ENCODE results near the gene PNKD. TPM values are rescaled to one million over a fixed set of nuclear protein-coding genes. Genes with fewer than 3 reads are reported as not detected.

PNKD gene
- total and polyA plus RNA-seq, 10 of the 15 experiments (the other 5 are each of a cell fraction or from before 2014, with no cell fraction given) = 27.2 to 106 (median 61.3) TPM

DNA sequence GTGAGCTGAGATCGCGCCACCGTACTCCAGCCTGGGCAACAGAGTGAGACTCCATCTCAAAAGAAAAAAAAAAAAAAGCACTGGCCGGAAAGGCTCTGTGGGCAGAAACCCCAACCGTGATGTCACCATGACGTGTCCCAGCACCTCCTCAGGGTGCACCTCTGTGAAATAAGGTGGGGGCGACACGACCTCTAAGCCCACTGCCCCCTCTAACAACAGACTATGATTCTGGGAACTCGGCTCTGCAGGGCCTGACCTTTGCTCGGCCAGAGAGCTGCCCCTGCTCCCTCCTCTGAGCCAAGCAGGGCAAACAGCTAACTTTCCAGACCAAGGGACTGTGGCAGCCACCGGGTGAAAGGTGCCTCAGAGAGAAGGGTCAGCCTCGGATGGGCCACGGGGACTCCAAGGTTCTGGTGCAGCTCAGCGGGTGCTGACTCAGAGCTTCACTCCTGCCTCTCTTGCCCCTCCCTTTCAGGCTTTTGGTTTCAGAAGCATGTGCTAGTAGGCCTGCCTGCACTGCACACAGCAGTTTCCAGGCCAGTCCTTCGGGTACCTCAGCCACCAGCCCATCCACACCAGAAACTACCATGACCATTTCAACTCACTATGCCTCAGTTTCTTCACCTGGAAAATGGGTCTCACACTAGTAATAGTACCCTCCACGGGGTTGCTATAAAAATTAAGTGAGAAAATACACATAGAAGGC is 13.9 kb downstream of the PNKD start (continued):
- TF ChIP-seq, protein P1, sequence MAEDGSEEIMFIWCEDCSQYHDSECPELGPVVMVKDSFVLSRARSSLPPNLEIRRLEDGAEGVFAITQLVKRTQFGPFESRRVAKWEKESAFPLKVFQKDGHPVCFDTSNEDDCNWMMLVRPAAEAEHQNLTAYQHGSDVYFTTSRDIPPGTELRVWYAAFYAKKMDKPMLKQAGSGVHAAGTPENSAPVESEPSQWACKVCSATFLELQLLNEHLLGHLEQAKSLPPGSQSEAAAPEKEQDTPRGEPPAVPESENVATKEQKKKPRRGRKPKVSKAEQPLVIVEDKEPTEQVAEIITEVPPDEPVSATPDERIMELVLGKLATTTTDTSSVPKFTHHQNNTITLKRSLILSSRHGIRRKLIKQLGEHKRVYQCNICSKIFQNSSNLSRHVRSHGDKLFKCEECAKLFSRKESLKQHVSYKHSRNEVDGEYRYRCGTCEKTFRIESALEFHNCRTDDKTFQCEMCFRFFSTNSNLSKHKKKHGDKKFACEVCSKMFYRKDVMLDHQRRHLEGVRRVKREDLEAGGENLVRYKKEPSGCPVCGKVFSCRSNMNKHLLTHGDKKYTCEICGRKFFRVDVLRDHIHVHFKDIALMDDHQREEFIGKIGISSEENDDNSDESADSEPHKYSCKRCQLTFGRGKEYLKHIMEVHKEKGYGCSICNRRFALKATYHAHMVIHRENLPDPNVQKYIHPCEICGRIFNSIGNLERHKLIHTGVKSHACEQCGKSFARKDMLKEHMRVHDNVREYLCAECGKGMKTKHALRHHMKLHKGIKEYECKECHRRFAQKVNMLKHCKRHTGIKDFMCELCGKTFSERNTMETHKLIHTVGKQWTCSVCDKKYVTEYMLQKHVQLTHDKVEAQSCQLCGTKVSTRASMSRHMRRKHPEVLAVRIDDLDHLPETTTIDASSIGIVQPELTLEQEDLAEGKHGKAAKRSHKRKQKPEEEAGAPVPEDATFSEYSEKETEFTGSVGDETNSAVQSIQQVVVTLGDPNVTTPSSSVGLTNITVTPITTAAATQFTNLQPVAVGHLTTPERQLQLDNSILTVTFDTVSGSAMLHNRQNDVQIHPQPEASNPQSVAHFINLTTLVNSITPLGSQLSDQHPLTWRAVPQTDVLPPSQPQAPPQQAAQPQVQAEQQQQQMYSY (CRISPR knock-in tag; IDR thresholded peaks at IDR 0.05) = no peak
- TF ChIP-seq, protein P2, sequence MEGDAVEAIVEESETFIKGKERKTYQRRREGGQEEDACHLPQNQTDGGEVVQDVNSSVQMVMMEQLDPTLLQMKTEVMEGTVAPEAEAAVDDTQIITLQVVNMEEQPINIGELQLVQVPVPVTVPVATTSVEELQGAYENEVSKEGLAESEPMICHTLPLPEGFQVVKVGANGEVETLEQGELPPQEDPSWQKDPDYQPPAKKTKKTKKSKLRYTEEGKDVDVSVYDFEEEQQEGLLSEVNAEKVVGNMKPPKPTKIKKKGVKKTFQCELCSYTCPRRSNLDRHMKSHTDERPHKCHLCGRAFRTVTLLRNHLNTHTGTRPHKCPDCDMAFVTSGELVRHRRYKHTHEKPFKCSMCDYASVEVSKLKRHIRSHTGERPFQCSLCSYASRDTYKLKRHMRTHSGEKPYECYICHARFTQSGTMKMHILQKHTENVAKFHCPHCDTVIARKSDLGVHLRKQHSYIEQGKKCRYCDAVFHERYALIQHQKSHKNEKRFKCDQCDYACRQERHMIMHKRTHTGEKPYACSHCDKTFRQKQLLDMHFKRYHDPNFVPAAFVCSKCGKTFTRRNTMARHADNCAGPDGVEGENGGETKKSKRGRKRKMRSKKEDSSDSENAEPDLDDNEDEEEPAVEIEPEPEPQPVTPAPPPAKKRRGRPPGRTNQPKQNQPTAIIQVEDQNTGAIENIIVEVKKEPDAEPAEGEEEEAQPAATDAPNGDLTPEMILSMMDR (IDR thresholded peaks at IDR 0.05 in 2 of 3, conservative IDR thresholded peaks at IDR 0.05 in 1 of 3; ENCODE audit: control insufficient read depth in 2 of 3, extremely low read depth in 1 of 3, insufficient read depth in 1 of 3, low read depth in 3 of 3, low read length in 3 of 3) = no peak
- no peak for TF ChIP-seq SUPT20H (IDR thresholded peaks at IDR 0.05; ENCODE audit: borderline replicate concordance, control insufficient read depth, low read depth, low read length)
- no peak for TF ChIP-seq SPI1 (IDR thresholded peaks at IDR 0.05; ENCODE audit: borderline replicate concordance, insufficient read depth, low read depth, low read length)
- TF ChIP-seq BCL11A (IDR thresholded peaks at IDR 0.05; ENCODE audit: low read depth, low read length) = no peak
- TF ChIP-seq NBN (IDR thresholded peaks at IDR 0.05) = no peak
- no peak for TF ChIP-seq CEBPB (IDR thresholded peaks at IDR 0.05; ENCODE audit: borderline replicate concordance in 1 of 2, low read depth in 2 of 2, low read length in 2 of 2)
- no peak for TF ChIP-seq PAX5 (IDR thresholded peaks at IDR 0.05; ENCODE audit: borderline replicate concordance, low read depth, low read length)
- TF ChIP-seq ZBED1 (IDR thresholded peaks at IDR 0.05; ENCODE audit: borderline replicate concordance) = no peak
- TF ChIP-seq ZNF622 (IDR thresholded peaks at IDR 0.05) = no peak
- no peak for TF ChIP-seq RELA (IDR thresholded peaks at IDR 0.05; ENCODE audit: borderline replicate concordance, partially characterized antibody)
- no peak for TF ChIP-seq PML (IDR thresholded peaks at IDR 0.05; ENCODE audit: low read length)
- TF ChIP-seq, protein P3, sequence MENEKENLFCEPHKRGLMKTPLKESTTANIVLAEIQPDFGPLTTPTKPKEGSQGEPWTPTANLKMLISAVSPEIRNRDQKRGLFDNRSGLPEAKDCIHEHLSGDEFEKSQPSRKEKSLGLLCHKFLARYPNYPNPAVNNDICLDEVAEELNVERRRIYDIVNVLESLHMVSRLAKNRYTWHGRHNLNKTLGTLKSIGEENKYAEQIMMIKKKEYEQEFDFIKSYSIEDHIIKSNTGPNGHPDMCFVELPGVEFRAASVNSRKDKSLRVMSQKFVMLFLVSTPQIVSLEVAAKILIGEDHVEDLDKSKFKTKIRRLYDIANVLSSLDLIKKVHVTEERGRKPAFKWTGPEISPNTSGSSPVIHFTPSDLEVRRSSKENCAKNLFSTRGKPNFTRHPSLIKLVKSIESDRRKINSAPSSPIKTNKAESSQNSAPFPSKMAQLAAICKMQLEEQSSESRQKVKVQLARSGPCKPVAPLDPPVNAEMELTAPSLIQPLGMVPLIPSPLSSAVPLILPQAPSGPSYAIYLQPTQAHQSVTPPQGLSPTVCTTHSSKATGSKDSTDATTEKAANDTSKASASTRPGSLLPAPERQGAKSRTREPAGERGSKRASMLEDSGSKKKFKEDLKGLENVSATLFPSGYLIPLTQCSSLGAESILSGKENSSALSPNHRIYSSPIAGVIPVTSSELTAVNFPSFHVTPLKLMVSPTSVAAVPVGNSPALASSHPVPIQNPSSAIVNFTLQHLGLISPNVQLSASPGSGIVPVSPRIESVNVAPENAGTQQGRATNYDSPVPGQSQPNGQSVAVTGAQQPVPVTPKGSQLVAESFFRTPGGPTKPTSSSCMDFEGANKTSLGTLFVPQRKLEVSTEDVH (IDR thresholded peaks at IDR 0.05; ENCODE audit: low read depth, partially characterized antibody) = no peak
- no peak for TF ChIP-seq YBX1 (IDR thresholded peaks at IDR 0.05)
- TF ChIP-seq MEF2B (IDR thresholded peaks at IDR 0.05; ENCODE audit: partially characterized antibody, poor library complexity, severe bottlenecking) = no peak
- no peak for TF ChIP-seq CBX5 (IDR thresholded peaks at IDR 0.05; ENCODE audit: low read depth)
- no peak for TF ChIP-seq PAX8 (IDR thresholded peaks at IDR 0.05)
- TF ChIP-seq JUNB (IDR thresholded peaks at IDR 0.05) = no peak
- no peak for TF ChIP-seq POLR2AphosphoS5 (IDR thresholded peaks at IDR 0.05; ENCODE audit: low read length)
- no peak for TF ChIP-seq EED (IDR thresholded peaks at IDR 0.05; ENCODE audit: low read depth)
- TF ChIP-seq SREBF2 (IDR thresholded peaks at IDR 0.05; ENCODE audit: low read length) = no peak
- TF ChIP-seq ESRRA (IDR thresholded peaks at IDR 0.05; ENCODE audit: low read length) = no peak
- no peak for TF ChIP-seq CHD2 (IDR thresholded peaks at IDR 0.05; ENCODE audit: borderline replicate concordance, low read depth, low read length)
- TF ChIP-seq STAT3 (IDR thresholded peaks at IDR 0.05; ENCODE audit: low read depth, low read length) = no peak
